HG03571 (cell line): ENCODE data around the gene SIRT1.
"Not testable (repeated sequence)": the region's sequence is repeated elsewhere in the genome, so short reads cannot be mapped to it uniquely, and the experiment has no call there.

ENCODE experiments used
- ATAC-seq: cut with Tn5 transposase; IDR thresholded peaks from one replicate; pipeline ENCODE4 v1.9.1; 2021; ENCODE audit not compliant: unreplicated experiment

The SIRT1 gene

DNA sequence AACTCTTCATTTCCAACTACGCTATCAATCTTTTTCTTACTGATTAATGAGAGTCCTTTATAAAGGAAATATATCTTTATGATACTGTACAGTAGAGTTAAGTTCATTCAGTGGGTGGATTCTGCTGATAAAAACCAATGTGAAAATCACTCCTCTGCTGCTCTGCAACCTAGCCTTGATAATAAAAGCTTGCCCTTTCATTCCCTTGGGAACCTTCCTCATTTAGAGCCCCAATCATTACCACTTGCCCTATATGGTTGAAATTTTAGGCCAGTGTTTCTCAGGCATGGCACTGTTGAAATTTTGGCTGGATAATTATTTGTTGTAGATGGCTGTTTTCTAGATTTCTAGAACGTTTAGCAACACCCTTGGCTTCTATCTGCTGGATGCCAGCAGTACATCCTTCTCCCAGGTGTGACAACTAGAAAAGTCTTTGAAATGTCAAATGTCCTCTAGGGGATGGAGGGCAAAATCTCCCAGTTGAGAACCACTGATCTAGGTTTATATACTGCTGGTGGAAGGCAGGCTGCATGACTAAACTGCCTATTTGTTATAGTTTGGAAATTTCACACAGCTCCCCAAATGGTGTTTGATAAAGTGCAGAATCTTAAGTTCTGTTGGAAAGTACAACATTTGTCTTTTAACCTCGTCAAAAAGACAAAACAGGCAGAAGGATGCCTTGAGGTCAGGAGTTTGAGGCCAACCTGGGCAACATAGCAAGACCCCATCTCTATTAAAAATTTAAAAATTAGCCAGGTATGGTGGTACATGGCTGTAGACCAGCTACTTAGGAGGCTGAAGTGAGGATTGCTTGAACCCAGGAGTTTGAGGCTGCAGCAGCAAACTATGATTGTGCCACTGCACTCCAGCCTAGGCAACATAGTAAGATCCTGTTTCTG, 8.9 kb upstream of the SIRT1 start:
- ATAC-seq: no peak

GRCh38 chr10:67877421-67877820, 7.0 kb upstream of the SIRT1 start:
- ATAC-seq: not testable (repeated sequence)

DNA sequence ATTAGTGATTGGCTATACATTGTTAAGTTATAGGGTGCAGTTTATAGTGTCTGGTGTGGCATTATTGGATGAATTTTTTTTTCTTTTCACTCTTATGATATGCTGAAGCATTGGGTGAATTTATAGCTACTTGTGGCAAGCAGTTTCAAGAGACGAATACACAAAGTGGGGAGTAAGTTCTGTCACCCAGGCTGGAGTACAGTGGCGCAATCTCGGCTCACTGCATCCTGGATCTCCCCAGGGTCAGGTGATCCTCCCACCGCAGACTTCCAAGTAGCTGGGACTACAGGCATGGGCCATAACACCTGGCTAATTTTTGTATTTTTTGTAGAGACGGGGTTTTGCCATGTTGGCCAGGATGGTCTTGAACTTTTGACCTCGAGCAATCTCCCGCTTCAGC, 6.3 kb upstream of the SIRT1 start:
- no peak for ATAC-seq

- no peak for ATAC-seq
These were observed 645 bp upstream of the SIRT1 start for GRCh38 chr10:67883710-67884312.

DNA sequence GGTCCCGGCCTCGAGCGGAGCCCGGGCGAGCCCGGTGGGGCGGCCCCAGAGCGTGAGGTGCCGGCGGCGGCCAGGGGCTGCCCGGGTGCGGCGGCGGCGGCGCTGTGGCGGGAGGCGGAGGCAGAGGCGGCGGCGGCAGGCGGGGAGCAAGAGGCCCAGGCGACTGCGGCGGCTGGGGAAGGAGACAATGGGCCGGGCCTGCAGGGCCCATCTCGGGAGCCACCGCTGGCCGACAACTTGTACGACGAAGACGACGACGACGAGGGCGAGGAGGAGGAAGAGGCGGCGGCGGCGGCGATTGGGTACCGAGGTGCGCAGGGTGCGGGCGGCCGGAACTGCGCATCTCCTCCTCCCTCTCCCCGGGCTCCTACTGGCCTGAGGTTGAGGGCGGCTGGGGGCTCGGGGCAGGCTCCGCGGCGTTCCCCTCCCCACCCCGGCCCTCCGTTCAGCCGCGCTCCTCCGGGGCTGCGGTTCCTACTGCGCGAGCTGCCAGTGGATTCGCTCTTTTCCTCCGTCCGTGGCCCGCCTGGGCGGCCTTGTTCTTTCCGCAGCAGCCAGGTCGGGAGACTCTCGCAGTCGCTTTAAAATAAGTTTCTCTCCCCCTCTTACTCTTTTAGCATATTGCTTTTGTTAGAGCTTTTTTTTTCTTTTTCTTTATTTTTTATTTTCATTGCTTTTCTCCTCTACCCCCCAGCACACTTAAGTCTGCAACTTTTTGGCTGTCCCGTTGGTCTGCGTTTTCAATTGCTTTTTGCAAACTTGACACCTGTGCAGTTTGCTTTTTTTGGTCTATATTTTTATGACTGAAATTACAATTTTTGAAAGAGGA, 600 bp downstream of the SIRT1 start:
- peak; percentile 64 for ATAC-seq

- no peak for ATAC-seq
These were observed 9.2 kb downstream of the SIRT1 start for GRCh38 chr10:67893637-67894036.

DNA sequence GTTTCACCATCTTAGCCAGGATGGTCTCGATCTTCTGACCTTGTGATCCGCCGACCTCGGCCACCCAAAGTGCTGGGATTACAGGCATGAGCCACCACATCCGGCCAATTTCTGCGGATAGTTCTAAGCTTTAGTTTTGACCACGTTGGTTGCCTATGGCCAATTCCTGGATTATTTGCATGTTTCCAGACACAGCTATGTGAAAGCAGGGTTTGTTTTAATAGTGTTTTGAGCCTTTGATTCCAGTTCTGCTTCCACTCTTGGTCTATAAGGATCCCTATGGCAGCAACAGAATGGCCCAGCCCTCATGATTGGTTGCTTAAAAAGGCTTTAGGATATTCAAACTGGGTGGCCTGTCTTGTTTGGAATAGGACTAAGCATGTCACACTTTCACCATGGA, 19.1 kb downstream of the SIRT1 start:
- ATAC-seq: no peak

DNA sequence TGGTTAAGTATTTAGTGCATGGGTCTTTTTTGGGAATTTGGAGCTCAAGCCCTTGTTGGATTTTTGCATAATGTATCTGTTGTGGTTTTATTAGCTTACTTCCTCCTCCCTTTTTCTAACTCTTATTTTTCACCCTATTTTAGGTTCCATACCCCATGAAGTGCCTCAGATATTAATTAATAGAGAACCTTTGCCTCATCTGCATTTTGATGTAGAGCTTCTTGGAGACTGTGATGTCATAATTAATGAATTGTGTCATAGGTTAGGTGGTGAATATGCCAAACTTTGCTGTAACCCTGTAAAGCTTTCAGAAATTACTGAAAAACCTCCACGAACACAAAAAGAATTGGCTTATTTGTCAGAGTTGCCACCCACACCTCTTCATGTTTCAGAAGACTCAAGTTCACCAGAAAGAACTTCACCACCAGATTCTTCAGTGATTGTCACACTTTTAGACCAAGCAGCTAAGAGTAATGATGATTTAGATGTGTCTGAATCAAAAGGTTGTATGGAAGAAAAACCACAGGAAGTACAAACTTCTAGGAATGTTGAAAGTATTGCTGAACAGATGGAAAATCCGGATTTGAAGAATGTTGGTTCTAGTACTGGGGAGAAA, 28.0 kb downstream of the SIRT1 start:
- no peak for ATAC-seq

GRCh38 chr10:67914777-67915340, 30.4 kb downstream of the SIRT1 start:
- ATAC-seq: no peak

DNA sequence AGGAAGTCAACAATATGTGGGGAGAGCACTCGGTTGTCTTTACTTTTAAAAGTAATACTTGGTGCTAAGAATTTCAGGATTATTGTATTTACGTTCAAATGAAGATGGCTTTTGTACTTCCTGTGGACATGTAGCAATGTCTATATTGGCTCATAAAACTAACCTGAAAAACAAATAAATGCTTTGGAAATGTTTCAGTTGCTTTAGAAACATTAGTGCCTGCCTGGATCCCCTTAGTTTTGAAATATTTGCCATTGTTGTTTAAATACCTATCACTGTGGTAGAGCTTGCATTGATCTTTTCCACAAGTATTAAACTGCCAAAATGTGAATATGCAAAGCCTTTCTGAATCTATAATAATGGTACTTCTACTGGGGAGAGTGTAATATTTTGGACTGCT, 32.7 kb downstream of the SIRT1 start:
- no peak for ATAC-seq

GRCh38 chr10:67917679-67918078, 33.2 kb downstream of the SIRT1 start:
- no peak for ATAC-seq

DNA sequence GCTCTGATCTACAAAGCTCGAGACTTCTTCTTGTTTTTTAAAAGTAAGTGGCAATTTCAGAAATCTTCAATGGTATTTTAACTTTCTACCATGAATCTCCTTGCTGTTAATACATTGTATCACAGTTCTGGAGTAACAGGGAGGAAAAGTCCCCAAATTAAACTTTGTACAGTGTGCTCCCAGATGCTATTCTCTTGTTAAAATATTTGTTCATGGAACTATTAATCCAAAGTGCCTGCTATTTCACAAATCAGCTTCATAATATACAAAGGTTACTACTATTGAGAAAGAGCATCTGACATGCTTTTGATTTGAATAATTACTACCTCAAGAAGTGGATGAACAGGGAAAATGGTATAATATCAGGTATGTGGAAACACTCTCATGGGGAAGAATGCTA, 36.6 kb downstream of the SIRT1 start:
- no peak for ATAC-seq

DNA sequence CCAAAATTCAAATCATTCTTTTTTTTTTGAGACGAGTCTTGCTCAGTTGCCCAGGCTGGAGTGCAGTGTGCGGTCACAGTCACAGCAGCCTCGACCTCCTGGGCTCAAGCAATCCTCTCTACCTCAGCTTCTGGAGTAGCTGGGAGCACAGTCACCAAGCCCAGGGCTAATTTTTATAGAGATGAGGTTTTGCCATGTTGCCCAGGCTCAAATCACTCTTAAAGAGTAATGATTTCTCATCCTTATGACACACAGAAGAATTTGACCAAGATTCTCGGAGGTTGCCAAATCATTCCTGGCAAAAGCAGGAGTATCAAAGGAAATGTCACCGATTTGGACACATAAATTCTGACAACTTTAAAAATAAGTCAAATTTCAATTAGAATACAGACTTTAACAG, 39.1 kb downstream of the SIRT1 start:
- no peak for ATAC-seq

DNA sequence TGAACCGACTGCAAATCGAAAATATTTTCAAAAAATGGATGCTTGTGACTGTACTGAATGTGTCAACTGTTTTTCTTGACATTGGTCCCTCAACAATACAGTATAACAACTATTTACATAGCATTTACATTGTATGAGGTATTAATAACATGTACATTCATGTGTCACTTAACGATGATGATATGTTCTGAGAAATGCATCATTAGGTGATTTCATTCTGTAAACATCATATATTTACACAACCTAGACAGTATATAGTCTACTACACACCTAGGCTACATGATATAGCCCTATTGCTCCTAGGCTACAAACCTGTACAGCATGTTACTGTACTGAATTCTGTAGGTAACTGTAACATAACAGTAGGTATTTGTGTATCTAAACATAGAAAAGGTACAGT, 39.7 kb downstream of the SIRT1 start:
- ATAC-seq: no peak

DNA sequence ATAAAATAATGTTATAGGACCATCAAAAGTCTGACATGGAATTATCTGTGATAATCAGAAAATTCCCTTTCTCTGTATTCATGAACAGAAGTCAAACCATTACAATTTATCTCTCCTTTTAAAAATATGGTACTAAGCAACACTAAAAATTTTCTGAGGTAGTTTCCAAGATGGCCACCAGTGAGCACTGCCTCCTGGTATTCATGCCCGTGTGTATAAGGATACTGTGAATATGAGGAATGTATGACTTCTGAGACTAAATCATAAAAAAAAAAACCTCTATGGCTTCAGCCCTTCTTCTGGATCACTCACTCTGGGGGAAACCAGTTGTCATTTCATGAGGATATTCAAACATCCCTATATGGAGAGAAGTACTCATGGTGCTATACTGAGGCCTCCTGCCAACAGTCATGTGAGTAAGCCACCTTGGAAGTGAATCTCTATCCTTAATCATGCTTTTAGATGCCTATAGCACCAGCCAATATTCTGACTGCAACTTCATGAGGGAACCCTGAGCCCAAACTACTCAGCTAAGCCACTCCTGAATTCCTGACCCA, 41.1 kb downstream of the SIRT1 start:
- no peak for ATAC-seq

DNA sequence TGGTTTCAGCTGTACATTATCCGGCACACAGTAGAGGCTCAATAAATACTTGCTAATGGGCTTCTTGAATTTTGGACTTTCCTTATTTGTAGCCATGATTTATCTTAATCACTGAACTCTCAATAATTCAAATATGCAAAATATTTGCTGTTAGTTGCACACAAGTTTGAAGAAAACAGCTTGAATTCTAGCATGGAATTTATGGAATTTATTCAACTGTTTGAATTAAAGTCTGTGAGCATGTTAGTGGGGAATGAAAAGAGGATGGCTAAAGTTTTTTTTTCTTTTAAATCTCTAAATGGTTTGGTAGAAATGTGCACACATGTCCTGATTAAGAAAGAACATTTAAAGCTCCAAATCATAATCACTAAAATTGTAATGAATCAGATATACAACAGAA, 42.5 kb downstream of the SIRT1 start:
- no peak for ATAC-seq

GRCh38 chr10:67933199-67933598, 48.7 kb downstream of the SIRT1 start:
- ATAC-seq: no peak

- ATAC-seq: no peak
These were observed 49.9 kb downstream of the SIRT1 start for GRCh38 chr10:67934336-67934735.

DNA sequence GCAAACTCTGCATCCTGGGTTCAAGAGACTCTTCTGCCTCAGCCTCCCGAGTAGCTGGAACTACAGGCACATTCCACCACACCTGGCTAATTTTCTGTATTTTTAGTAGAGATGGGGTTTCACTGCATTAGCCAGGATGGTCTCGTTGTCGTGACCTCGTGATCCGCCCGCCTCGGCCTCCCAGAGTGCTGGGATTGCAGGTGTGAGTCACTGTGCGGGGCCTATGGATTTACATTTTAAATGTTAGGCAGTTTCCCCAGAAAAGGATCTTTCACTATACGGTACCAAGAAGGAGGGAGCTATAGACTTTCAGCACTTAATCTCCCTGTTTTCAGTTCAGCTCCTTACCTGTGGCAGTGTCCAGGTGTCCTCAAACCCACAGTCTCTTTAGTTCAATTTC, 50.8 kb downstream of the SIRT1 start:
- ATAC-seq: no peak

GRCh38 chr10:67936416-67936815, 52.0 kb downstream of the SIRT1 start:
- ATAC-seq: no peak

- no peak for ATAC-seq
These were observed 59.5 kb downstream of the SIRT1 start for GRCh38 chr10:67943917-67944316.
